GM18508 (cell line): Measurements from ENCODE around the gene ANKLE1.

Experiments used
- ATAC-seq: cut with Tn5 transposase; IDR thresholded peaks from one replicate; pipeline ENCODE4 v1.9.1; 2021; ENCODE audit warnings: moderate number of reproducible peaks; ENCODE audit not compliant: insufficient read depth, unreplicated experiment

Gene ANKLE1

GRCh38 chr19:17335575-17335974 is 53.9 kb downstream of the ANKLE1 start:
- ATAC-seq = no peak
